Measurements from ENCODE around the gene CD63. TPM values are rescaled to one million over a fixed set of nuclear protein-coding genes. Genes with fewer than 3 reads are reported as not detected.

The CD63 gene
- total RNA-seq (2012; rRNA removed) (995 and 1,796 TPM in 2 replicates), polyA plus RNA-seq (2012; rRNA removed) (1,398 and 1,518 TPM in 2 replicates), Bru-seq, nascent RNA (percentile 99 among the genes with signal in this experiment), BruChase-seq, experiment 1, labeled RNA remaining after a 6-hour chase (percentile 99 among the genes with signal in this experiment), BruChase-seq, experiment 2, labeled RNA remaining after a 2-hour chase (percentile 99 among the genes with signal in this experiment)
- 856 and 974 TPM in 2 replicates for polyA plus RNA-seq (2012; cell fraction: cytosol; rRNA removed)
- polyA plus RNA-seq (2012; cell fraction: nucleus; rRNA removed; ENCODE audit: low replicate concordance), result 173 and 576 TPM in 2 replicates
- long read RNA-seq, transcript CD63-205 (3 exons, 499 nt), result minor isoform, 7 of 512 reads
- long read RNA-seq, transcript CD63-208 (8 exons, 1,233 nt), result minor isoform, 7 of 512 reads
- long read RNA-seq, transcript CD63-214 (7 exons, 949 nt), result minor isoform, 36 of 512 reads
- long read RNA-seq, transcript CD63-201 (8 exons, 1,070 nt), result major isoform, 416 of 512 reads
- long read RNA-seq, partial matches to known transcripts, result 12 of 512 reads
- long read RNA-seq, other reads (novel, unspliced or antisense), result 24 of 512 reads

- no peaks in the 10 kb centered on the region for H3K27me3 ChIP-seq (ENCODE audit: control insufficient read depth, insufficient read depth, low read length)
- H2BK5ac ChIP-seq (ENCODE audit: low read depth, low read length, poor library complexity, severe bottlenecking), result peak within 1 kb of the TSS; percentile 99
- peak within 1 kb of the TSS; percentile 100 for H4K91ac ChIP-seq (ENCODE audit: insufficient read depth, low read depth, low read length)
- peak within 1 kb of the TSS; percentile 94 for H3K9ac ChIP-seq (ENCODE audit: low read depth, low read length)
- H3K9me1 ChIP-seq (ENCODE audit: insufficient read depth, low read length), result no peaks in the 10 kb centered on the region
- H3K23ac ChIP-seq (ENCODE audit: low read depth, low read length), result peak within 1 kb of the TSS; percentile 99
- H3K4me3 ChIP-seq (ENCODE audit: insufficient read depth, low read depth, low read length), result peak within 1 kb of the TSS; percentile 90
- H3K4ac ChIP-seq (ENCODE audit: low read depth, low read length), result peak within 1 kb of the TSS; percentile 100
- peaks cover 8 to 67% of the 10 kb centered on the region in 2 experiments for H3K79me1 ChIP-seq (ENCODE audit: low read depth in 1 of 2, low read length in 2 of 2)
- peak within 1 kb of the TSS; percentile 87 for H3K18ac ChIP-seq (ENCODE audit: low read depth, low read length)
- peak within 1 kb of the TSS; percentile 97 to 99 for H4K8ac ChIP-seq (ENCODE audit: low read depth in 2 of 2, low read length in 2 of 2)
- H3K27ac ChIP-seq (ENCODE audit: insufficient read depth, low read length), result peak within 1 kb of the TSS; percentile 98
- H2AK5ac ChIP-seq (ENCODE audit: low read depth, low read length), result peak within 1 kb of the TSS; percentile 99
- dilution Hi-C loops (cut with HindIII; ENCODE audit: low sequenced_read_pairs, unreplicated experiment) (no loop called here), intact Hi-C loops (cut with micrococcal nuclease) (no loop called here), in situ Hi-C loops (cut with MboI; ENCODE audit: low sequenced_read_pairs) (no loop called here)
- H2AK9ac ChIP-seq (replicated peaks; ENCODE audit: low read depth, low read length, poor library complexity), result peak within 1 kb of the TSS; percentile 100
- peaks cover 30% of the 10 kb centered on the region for H3K36me3 ChIP-seq (ENCODE audit: control insufficient read depth, insufficient read depth, low read length)
- ATAC-seq (ENCODE audit: low read depth) (peak; percentile 68), DNase-seq (peak; percentile 94)
- peak within 1 kb of the TSS; percentile 97; the same call in 2 of the 3 replicates for H2BK15ac ChIP-seq (ENCODE audit: low read depth, low read length)
- peak within 1 kb of the TSS; percentile 82 for H2BK20ac ChIP-seq (ENCODE audit: low read depth, low read length)
- no TSS peak for BruUV-seq (replicated peaks)
- H3K9me3 ChIP-seq (ENCODE audit: control insufficient read depth, insufficient read depth, low read length), result no peaks in the 10 kb centered on the region
- H3K4me2 ChIP-seq (ENCODE audit: low read depth, low read length), result peak within 1 kb of the TSS; percentile 94
- peak within 1 kb of the TSS; percentile 81 for H4K5ac ChIP-seq (ENCODE audit: low read depth, low read length)
- peak within 1 kb of the TSS; percentile 98 for H3K56ac ChIP-seq (ENCODE audit: extremely low read depth, insufficient read depth, low read length)
- peaks cover 8% of the 10 kb centered on the region for H3K4me1 ChIP-seq (ENCODE audit: control insufficient read depth, insufficient read depth, low read length)
- peaks cover 49% of the 10 kb centered on the region for H4K20me1 ChIP-seq (ENCODE audit: insufficient read depth, low read length)
- H2AFZ ChIP-seq (replicated peaks; ENCODE audit: low read length, poor library complexity), result peak within 1 kb of the TSS; percentile 94
- ChIA-PET CTCF (interaction anchor here (0.6 to 2.0 kb wide), 4 partner anchors 9 to 74 kb away, joined by 3 to 16 read pairs (median 3); no protein-coding TSS in a partner anchor), POLR2A (ENCODE audit: unreplicated experiment) (interaction anchor here (0.6 to 1.7 kb wide), 4 partner anchors 9 to 198 kb away, joined by 3 to 8 read pairs (median 6); partner anchors contain the start of genes PYM1 and RDH5)
- peak within 1 kb of the TSS; percentile 98 for H2BK120ac ChIP-seq (ENCODE audit: low read depth, low read length)
- H3K14ac ChIP-seq (replicated peaks; ENCODE audit: low read depth, low read length), result peak within 1 kb of the TSS; percentile 99
- WGBS, 2 experiments (ENCODE audit: extremely low coverage in 2 of 2, insufficient read length in 1 of 2), result 0% methylated on average over 1 of the region's 61 CpGs; no CpG with 5 or more reads in 1 of the 2 experiments
- TF ChIP-seq POLR2A (IDR thresholded peaks at IDR 0.05; ENCODE audit: low read depth, low read length) (peak; percentile 92), RCOR1 (IDR thresholded peaks at IDR 0.05; ENCODE audit: insufficient replicate concordance, low read length) (peak; percentile 30), RFX5 (IDR thresholded peaks at IDR 0.05; ENCODE audit: low read depth, low read length) (0 out of 2 replicates have a peak, but pooled peaks have one; percentile 8), ELK1 (IDR thresholded peaks at IDR 0.05; ENCODE audit: borderline replicate concordance, low read depth, low read length) (no peak), SMC3 (IDR thresholded peaks at IDR 0.05; ENCODE audit: low read depth, low read length) (no peak), CEBPB (IDR thresholded peaks at IDR 0.05; ENCODE audit: low read depth, low read length) (no peak; the same call in 1 of the 2 replicates), NFE2L2 (IDR thresholded peaks at IDR 0.05; ENCODE audit: low read depth, low read length) (no peak), FOS (IDR thresholded peaks at IDR 0.05; ENCODE audit: low read depth, low read length) (peak; percentile 92), MAFK (IDR thresholded peaks at IDR 0.05; ENCODE audit: low read depth, low read length) (no peak), RAD21 (IDR thresholded peaks at IDR 0.05; ENCODE audit: low read length) (no peak), BHLHE40 (IDR thresholded peaks at IDR 0.05; ENCODE audit: low read depth, low read length) (peak; percentile 78)
- TF ChIP-seq, protein P1, sequence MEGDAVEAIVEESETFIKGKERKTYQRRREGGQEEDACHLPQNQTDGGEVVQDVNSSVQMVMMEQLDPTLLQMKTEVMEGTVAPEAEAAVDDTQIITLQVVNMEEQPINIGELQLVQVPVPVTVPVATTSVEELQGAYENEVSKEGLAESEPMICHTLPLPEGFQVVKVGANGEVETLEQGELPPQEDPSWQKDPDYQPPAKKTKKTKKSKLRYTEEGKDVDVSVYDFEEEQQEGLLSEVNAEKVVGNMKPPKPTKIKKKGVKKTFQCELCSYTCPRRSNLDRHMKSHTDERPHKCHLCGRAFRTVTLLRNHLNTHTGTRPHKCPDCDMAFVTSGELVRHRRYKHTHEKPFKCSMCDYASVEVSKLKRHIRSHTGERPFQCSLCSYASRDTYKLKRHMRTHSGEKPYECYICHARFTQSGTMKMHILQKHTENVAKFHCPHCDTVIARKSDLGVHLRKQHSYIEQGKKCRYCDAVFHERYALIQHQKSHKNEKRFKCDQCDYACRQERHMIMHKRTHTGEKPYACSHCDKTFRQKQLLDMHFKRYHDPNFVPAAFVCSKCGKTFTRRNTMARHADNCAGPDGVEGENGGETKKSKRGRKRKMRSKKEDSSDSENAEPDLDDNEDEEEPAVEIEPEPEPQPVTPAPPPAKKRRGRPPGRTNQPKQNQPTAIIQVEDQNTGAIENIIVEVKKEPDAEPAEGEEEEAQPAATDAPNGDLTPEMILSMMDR (conservative IDR thresholded peaks at IDR 0.05; ENCODE audit: low read depth, low read length), result no peak
Observed at GRCh38 chr12:55728939-55729818, at the start of gene CD63. CD63 (minus strand) TSS chr12:55729009; CDS start chr12:55728341, 668 bp downstream.
